ENCODE results near the gene USP7. TPM values are rescaled to one million over a fixed set of nuclear protein-coding genes. Genes with fewer than 3 reads are reported as not detected.
"Not testable (repeated sequence)": the region's sequence is repeated elsewhere in the genome, so short reads cannot be mapped to it uniquely, and the experiment has no call there.

The USP7 gene
- total and polyA plus RNA-seq, 3 donors from 2014 or later, result 159 to 173 (median 172) TPM

DNA sequence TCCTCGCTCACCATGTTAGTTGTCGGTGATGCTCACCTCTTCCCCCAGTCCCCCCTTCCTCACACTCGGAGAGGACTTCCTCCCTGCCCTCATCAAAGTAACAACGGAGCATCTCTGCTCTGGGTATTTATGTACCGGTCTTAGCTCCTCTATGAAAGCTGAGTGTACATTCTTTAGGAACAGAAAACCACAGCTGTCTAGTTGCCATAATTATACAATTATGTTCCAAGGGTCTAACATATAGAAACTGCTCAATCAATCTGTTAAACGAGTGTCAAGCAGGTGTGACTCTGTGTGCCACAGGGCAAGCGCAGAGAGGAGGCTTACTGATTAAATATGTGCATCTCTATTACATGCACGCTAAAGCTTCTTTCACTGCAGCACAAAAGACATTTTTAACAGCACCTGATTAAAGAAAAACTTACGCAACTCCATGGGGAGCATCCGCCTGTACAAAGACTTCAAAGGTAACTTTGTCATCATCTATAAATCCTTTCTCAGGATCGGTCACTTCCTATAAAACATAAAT lies 43.7 kb downstream of the USP7 start:
- Histone ChIP-seq H3K4me1 (peaks cover 4% of the 10 kb centered on the region), H3K36me3 (ENCODE audit: low read depth, missing control alignments) (no peaks in the 10 kb centered on the region), H3K9me3 (no peaks in the 10 kb centered on the region), H3K4me3 (no peak overlapping the region), H3K27ac (no peak overlapping the region), H3K27me3 (no peaks in the 10 kb centered on the region)
- WGBS, 2 donors, result 90 to 95% methylated on average over 11 of the region's 11 CpGs
- no peak for DNase-seq
- TF ChIP-seq CTCF (IDR thresholded peaks at IDR 0.05), result no peak
- no peak for TF ChIP-seq POLR2A (IDR thresholded peaks at IDR 0.05)
- intact Hi-C loops (cut with DNase I; ENCODE audit: low total_unique reads), result no loop called here

DNA sequence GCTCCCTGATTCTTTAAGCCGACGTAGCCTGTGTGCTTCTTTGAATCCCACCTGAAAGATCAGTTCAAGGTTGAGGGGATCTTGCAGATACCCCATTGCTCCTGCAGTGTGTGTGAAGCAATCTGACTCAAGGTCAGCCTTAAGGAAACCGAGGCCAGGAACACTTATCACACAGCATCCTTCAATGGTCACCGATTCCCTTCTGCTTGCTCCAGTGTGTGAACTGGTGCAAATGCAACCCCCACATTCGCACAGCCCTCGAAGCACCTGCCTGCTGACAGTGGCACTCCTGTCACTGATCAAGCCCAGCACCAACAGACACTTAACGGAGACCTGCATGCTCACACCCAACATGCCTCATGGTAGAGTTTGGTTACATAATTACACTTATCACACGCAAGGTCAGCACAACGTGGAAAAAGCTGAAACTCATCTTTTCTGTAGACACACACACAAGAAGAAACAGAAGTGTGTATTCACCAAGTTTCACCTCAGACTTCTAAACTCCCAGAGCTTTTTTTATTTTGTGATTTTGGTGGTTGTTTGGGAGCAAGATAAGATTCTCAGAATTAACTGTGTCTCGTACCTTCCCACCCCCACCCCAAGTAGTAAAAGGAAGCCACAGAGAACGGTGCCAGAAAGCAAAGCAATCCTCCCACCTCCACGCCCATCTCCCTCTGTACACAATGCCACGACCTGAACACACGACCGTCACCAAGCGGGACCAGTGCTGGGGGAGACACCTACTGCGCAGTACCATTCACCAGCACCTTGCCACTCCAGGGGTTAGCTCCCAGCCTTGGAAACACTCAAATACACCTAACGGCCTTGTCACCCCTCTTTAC lies 44.4 kb downstream of the USP7 start:
- peaks cover 4% of the 10 kb centered on the region for H3K4me1 ChIP-seq
- H3K27me3 ChIP-seq, result no peaks in the 10 kb centered on the region
- DNase-seq, result no peak
- no peak overlapping the region for H3K27ac ChIP-seq
- intact Hi-C loops (cut with DNase I; ENCODE audit: low total_unique reads), result no loop called here
- TF ChIP-seq POLR2A (IDR thresholded peaks at IDR 0.05) (no peak), CTCF (IDR thresholded peaks at IDR 0.05) (no peak)
- H3K4me3 ChIP-seq, result no peak overlapping the region
- no peaks in the 10 kb centered on the region for H3K36me3 ChIP-seq (ENCODE audit: low read depth, missing control alignments)
- no peaks in the 10 kb centered on the region for H3K9me3 ChIP-seq
- WGBS, 2 donors, result 64 to 74% methylated on average over 15 to 18 of the region's 18 CpGs

DNA sequence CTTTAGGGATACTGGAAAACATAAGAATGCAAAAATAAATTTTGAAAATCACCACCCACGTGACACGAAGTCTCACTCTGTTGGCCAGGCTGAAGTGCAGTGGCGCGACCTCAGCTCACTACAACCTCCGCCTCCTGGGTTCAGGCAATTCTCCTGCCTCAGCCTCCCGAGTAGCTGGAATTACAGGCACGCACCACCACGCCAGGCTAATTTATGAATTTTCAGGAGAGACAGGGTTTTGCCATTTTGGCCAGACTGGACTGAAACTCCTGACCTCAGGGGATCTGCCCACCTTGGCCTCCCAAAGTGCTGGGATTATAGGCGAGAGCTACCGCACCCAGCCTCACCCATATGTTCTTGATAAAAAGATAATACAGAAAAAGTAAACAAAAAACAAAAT lies 46.4 kb downstream of the USP7 start:
- intact Hi-C loops (cut with DNase I; ENCODE audit: low total_unique reads); H3K36me3 ChIP-seq (ENCODE audit: low read depth, missing control alignments); H3K4me1 ChIP-seq; H3K9me3 ChIP-seq; H3K4me3 ChIP-seq; DNase-seq; H3K27ac ChIP-seq; H3K27me3 ChIP-seq: not testable (repeated sequence)
- 89 to 94% methylated on average over 10 of the region's 10 CpGs for WGBS, 2 donors

DNA sequence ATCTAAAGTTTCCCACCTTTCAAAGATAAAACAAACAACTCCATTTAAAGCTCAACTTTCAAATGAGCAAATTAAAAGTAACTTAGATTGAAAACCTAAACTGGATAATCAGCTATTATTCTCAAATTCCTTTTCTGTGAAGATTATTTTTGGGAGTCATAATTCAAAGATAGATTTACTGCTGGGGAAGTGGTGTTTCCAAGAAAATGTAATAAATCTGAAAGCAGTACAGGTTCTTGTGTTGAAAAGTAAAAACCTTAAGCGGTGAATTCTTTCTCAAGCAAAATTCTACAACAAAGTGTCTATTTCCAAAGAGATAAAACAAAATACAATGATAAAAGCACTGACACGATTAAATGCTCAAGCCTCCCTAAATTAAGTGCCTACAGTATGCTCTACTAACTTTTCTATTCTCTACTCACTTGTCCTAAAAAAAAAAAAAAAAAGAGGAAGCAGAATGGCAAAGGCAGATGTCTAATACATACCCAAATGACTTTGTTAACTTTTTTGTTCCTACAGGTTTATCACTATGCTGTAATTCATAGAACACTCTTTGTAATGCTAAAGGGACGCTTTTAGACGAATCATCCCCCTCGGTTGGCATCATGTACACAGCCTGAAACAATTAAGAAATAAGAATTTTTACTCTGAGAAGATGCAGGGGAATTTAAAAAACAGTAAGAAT lies 47.0 kb downstream of the USP7 start:
- no peaks in the 10 kb centered on the region for H3K4me1 ChIP-seq
- H3K27me3 ChIP-seq, result no peaks in the 10 kb centered on the region
- H3K36me3 ChIP-seq (ENCODE audit: low read depth, missing control alignments), result no peaks in the 10 kb centered on the region
- H3K9me3 ChIP-seq, result no peaks in the 10 kb centered on the region
- H3K27ac ChIP-seq, result no peak overlapping the region
- DNase-seq, result no peak
- no peak for TF ChIP-seq POLR2A (IDR thresholded peaks at IDR 0.05)
- 61 to 81% methylated on average over 5 of the region's 5 CpGs for WGBS, 2 donors
- intact Hi-C loops (cut with DNase I; ENCODE audit: low total_unique reads), result no loop called here
- no peak overlapping the region for H3K4me3 ChIP-seq

GRCh38 chr16:8915722-8916301 lies 47.9 kb downstream of the USP7 start:
- no peaks in the 10 kb centered on the region for H3K9me3 ChIP-seq
- H3K4me1 ChIP-seq, result no peaks in the 10 kb centered on the region
- no peaks in the 10 kb centered on the region for H3K27me3 ChIP-seq
- DNase-seq, result no peak
- no peaks in the 10 kb centered on the region for H3K36me3 ChIP-seq (ENCODE audit: low read depth, missing control alignments)
- no peak overlapping the region for H3K4me3 ChIP-seq
- no peak overlapping the region for H3K27ac ChIP-seq
- WGBS, 2 donors, result 90 to 92% methylated on average over 7 of the region's 7 CpGs
- no peak for TF ChIP-seq CTCF (IDR thresholded peaks at IDR 0.05)
- no peak for TF ChIP-seq POLR2A (IDR thresholded peaks at IDR 0.05)
- intact Hi-C loops (cut with DNase I; ENCODE audit: low total_unique reads), result no loop called here

Measured in testis (tissue), 3 donors.